ENCODE results near the gene LRRC8D.

LRRC8D gene

GRCh38 chr1:89872567-89872966 is 51.7 kb downstream of the LRRC8D start:
- no peak for DNase-seq

- no peak for DNase-seq
Measured at GRCh38 chr1:89873288-89873687, 52.5 kb downstream of the LRRC8D start.

- DNase-seq, result no peak
Measured at GRCh38 chr1:89873770-89874169, 52.9 kb downstream of the LRRC8D start.

GRCh38 chr1:89876463-89876862 is 55.6 kb downstream of the LRRC8D start:
- no peak for DNase-seq

GRCh38 chr1:89877756-89878155 is 56.9 kb downstream of the LRRC8D start:
- DNase-seq, result no peak

GRCh38 chr1:89878256-89878655 is 57.4 kb downstream of the LRRC8D start:
- no peak for DNase-seq

GRCh38 chr1:89880679-89881078 is 59.8 kb downstream of the LRRC8D start:
- no peak for DNase-seq

GRCh38 chr1:89881415-89882058 is 60.7 kb downstream of the LRRC8D start:
- DNase-seq, result no peak

GRCh38 chr1:89882348-89883029 is 61.7 kb downstream of the LRRC8D start:
- DNase-seq, result no peak

GRCh38 chr1:89883030-89883379 is 62.2 kb downstream of the LRRC8D start:
- DNase-seq, result no peak

GRCh38 chr1:89884718-89885596 is 64.1 kb downstream of the LRRC8D start:
- DNase-seq, result no peak

GRCh38 chr1:89887270-89887669 is 66.4 kb downstream of the LRRC8D start:
- no peak for DNase-seq

GRCh38 chr1:89887713-89888112 is 66.9 kb downstream of the LRRC8D start:
- no peak for DNase-seq

- DNase-seq, result no peak
Measured at GRCh38 chr1:89888480-89889322, 67.9 kb downstream of the LRRC8D start.

GRCh38 chr1:89889323-89889615 is 68.4 kb downstream of the LRRC8D start:
- DNase-seq, result no peak

GRCh38 chr1:89890085-89890752 is 69.4 kb downstream of the LRRC8D start:
- DNase-seq, result no peak

- DNase-seq, result no peak
Measured at GRCh38 chr1:89892816-89893215, 72.0 kb downstream of the LRRC8D start.

GRCh38 chr1:89894210-89895201 is 73.7 kb downstream of the LRRC8D start:
- DNase-seq, result no peak

- no peak for DNase-seq
Measured at GRCh38 chr1:89896105-89896942, 75.5 kb downstream of the LRRC8D start.

All from stimulated activated CD4-positive, alpha-beta T cell treated with anti-CD3 and anti-CD28 coated beads, Interleukin-12 subunit alpha, Interleukin-12 subunit beta, amount 100 ng/mL, for 4 hours (primary cell).